HG03432 (cell line): ENCODE data around the gene TEKT1.
"Not testable (repeated sequence)": the region's sequence is repeated elsewhere in the genome, so short reads cannot be mapped to it uniquely, and the experiment has no call there.

ENCODE experiments used
- ATAC-seq: cut with Tn5 transposase; IDR thresholded peaks from one replicate; pipeline ENCODE4 v1.9.1; 2021; ENCODE audit warnings: mild to moderate bottlenecking, moderate library complexity; ENCODE audit not compliant: unreplicated experiment

TEKT1 gene

GRCh38 chr17:6818938-6819337 is 12.6 kb downstream of the TEKT1 start:
- ATAC-seq = no peak

- ATAC-seq = not testable (repeated sequence)
Measured at GRCh38 chr17:6816368-6816767, 15.2 kb downstream of the TEKT1 start.

GRCh38 chr17:6815775-6816174 is 15.8 kb downstream of the TEKT1 start:
- no peak for ATAC-seq

DNA sequence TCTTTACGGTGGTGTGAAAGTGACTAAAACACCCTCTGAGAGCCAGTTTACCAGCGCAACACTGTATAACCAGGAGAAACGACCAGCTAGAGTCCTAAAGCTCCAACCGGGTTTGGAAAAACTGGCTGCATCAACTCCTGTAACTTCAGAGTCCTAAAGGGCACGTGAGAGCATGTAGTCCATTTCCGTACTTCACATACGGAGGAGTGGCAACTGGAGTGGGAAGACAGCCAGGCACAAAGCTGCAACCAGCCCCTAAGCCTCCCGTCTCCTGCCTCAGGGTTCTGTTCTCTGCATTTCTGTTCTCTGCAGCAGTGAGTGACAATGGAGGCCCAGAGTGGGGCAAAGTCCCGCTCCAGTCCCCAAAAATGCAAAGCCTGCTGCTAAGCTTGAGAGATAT is 19.2 kb downstream of the TEKT1 start:
- ATAC-seq = no peak

GRCh38 chr17:6811510-6811909 is 20.0 kb downstream of the TEKT1 start:
- ATAC-seq = no peak

DNA sequence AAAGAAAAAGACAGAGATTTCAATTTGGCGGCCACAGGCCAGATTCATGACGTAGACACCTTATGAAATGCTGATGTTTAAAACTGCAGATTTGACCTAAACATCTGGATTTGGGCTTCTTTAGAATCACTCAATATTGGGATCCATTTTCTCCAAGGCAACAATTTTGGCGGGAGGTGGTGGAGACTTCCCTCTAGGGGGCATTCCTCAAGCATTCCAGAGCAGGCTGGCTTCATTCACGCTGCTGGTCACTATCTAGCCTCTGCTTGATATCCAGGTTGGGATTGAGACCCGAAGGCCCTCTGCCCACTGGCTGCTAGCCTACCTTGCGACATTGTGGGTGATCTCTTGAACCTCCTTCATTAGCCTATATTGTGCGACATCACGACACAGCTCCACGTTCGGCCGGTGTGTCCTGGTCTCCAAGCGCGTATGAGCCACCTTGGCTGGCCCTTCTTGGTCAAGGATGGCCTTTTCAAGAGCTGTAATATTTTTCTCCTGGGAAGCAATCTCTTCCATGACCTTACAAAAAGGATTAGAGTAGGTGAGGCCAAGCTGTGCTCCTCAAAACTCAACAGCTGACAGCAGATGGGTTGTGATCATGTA is 31.0 kb downstream of the TEKT1 start:
- ATAC-seq = no peak

- ATAC-seq = no peak
Measured at GRCh38 chr17:6799738-6800137, 31.8 kb downstream of the TEKT1 start.

- ATAC-seq = no peak
Measured at GRCh38 chr17:6797718-6798351, 33.7 kb downstream of the TEKT1 start.

GRCh38 chr17:6796887-6797490 is 34.5 kb downstream of the TEKT1 start:
- ATAC-seq = no peak

DNA sequence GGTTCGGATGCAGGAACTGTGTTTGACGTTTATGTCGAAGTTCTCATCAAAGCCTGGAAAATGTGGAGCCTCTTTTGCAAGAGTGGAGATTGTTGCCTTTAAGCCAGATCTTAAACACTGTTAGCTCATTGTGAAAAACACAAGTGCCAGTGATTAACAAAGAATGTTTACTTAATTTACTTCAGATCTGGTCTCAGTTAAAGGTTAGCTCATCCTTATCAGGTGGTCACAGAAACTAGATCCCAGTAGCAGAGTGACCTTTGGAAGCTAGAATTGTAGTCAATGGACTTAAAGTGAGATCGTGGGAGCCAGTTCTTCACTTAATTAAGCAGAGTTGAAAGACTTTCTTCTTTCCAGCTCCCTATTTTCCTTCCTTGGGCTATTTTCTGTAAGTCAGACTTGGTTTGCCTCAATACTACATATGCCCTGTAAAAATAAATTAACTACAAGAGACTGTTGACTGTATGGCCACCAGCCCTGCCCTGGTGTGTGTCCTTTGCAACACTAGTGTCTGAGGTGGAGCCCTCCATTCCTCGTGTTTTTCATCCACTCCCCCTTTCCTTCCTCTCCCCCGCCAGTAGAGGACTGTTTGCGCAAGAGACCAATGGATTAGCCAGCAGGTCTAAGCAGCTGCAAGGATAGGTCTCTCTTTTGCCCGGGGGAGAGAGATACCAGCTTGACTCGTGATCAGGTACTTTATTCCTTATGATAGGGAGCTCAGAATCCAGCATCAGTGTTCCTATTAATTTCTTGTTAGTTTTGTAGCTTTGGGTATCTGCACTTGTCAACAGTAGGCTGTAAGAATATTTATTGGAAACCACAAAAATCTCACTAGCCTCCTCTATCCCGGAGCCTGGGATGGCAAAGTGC is 35.3 kb downstream of the TEKT1 start:
- no peak for ATAC-seq

DNA sequence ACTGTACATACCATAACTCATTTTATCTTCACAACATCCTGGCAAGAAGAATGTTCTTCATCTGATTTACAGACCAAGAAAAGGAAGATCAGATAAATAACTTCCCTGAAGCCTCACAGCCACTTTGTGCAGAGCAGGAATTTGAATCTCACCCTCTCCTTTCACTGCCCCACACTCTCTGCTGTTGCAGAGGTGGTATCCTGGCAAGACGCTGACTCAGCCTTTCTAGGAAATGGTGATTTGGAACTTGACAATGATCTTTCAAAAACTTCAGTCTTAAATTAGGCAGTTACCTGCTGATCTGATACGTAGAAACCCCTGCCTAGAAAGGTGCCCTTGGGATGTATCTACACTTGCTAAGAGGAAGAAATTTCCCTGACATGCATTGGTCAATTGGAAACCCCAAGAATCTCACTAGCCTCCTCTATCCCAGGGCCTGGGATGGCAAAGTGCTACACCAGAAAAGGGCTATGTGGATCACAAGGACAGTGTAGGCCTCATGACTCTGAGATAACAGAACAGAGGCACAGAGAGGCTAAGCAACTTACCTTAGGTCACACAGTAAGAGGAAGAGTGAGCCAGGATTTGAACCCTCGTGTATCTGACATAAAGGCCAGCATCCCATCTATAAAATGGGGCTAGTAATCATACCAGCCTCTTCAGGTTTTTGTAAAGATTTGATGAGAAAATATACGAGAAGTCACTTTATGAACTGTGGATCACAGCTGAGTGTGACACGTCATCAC is 37.6 kb downstream of the TEKT1 start:
- ATAC-seq = no peak

GRCh38 chr17:6789146-6789545 is 42.4 kb downstream of the TEKT1 start:
- ATAC-seq = no peak

GRCh38 chr17:6787081-6787693 is 44.3 kb downstream of the TEKT1 start:
- no peak for ATAC-seq

DNA sequence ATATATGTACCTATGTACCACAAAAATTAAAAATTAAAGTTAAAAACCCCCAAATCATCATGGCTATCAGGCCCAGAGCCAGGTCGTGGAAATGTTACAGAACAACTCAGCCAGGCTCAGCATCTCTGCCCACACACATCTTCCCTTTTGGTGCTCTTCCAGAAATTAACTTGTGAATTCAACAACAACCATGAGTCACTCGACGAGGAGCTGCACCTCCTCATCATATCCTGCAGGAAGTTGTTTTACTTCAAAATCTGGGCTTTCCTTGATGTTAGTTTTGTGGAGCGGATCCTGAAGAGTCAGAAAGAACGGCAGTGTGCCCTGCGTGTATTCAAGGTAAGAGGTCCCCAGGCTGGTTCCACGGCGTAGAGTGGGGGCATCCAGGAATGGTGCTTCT is 44.9 kb downstream of the TEKT1 start:
- ATAC-seq = no peak

DNA sequence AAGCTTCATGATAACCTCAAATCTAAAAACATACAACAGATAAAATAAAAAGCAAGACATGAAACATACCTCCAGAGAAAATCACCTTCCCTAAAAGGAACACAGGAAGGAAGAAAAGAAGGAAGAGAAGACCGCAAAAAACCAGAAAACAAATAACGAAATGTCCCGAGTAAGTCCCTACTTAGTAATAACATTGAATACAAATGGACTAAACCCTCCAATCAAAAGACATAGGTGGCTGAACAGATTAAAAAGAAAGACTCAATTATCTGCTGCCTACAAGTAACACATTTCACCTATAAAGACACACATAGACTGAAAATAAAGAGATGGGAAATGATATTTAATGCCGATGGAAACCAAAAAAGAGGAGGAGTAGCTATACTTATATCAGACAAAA is 49.3 kb downstream of the TEKT1 start:
- ATAC-seq = no peak

DNA sequence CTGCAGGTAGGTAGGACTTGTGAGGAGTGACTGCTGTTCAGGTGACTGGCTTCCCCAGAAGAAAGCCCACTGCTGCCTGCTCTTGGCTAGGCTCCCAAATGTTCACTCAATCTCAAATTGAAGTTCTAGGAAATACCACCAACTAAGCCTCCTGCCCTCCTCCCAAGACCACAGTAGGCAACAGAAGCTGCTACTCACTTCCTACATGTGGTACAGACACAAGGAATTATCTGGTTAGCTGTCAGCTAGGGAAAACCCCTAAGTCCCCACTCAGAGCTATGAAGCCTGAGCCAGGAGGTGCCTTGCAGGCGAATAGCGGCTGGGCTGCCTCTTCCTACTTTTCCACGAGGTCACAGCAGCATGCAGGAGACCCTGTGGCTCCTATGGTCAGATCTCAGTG is 50.6 kb downstream of the TEKT1 start:
- no peak for ATAC-seq

GRCh38 chr17:6780001-6780400 is 51.5 kb downstream of the TEKT1 start:
- no peak for ATAC-seq

DNA sequence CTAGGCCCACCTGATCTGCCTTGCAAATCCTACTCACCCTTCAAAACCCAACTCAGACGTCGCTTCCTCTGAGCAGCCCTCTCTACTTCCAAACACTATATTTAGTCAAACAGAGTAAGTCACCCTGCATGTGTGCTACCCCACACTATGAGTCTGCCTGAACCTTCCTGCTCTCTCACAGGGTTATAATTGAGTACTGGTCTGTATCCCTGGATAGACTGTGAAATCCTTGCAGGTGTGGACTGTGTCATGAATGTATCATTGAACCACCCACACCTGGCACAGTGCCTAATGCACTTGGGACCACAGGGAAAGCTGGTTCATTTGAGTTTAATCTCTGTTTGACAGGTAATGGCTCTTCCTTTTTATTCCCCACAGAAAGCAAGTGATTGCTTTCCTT is 52.1 kb downstream of the TEKT1 start:
- no peak for ATAC-seq

DNA sequence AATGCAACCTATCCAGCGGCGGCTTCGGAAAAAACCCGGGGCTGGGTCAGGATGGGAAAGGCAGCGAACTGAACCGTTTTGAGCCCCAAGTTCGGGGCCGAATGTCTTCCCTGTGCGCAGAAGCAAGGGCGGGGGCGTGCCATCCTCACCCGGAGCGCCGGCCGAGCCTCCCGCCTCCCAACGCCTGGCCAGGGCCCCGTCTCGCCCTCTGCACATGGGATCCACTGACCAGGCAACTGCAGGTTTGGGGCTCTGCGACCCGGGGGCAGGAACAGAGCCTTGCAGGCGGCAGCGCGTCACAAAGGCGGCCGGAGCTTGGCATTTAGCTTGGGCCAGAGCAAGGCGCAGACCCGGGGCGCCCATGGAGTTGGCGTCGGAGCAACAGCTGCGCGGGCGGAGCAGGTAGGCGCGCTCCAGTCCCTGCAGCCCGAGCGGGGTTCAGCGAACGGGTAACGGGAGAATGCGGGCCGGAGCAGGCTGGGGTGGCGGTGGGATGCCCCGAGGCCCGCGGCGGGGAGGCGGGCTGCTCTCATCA is 55.6 kb downstream of the TEKT1 start, which contains the start of gene FBXO39:
Gene FBXO39, plus strand, starts transcription at position 345 of the 535 bp plus-strand sequence. CDS start 3,654 bp downstream, outside the sequence.
- ATAC-seq = no peak

DNA sequence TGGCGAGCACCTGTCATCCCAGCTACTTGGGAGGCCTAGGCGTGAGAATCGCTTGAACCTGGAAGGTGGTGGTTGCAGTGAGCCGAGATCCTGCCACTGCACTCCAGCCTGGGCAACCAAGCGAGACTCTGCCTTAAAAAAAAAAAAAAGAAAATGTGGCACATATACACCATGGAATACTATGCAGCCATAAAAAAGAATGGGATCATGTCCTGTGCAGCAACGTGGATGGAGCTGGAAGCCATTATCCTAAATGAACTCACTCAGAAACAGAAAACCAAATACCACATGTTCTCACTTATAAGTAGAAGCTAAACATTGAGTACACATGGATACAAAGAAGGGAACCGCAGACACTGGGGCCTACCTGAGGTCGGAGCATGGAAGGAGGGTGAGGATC is 56.6 kb downstream of the TEKT1 start:
- ATAC-seq = not testable (repeated sequence)
